K562 (cell line): Measurements from ENCODE around the gene ZNF81. TPM values are rescaled to one million over a fixed set of nuclear protein-coding genes. Genes with fewer than 3 reads are reported as not detected.
A peak's percentile ranks its signal among the peaks of the same experiment; 100 is the strongest.

Experiments used
- ARID1B ChIP-seq: fragments of 450-650 bp; IDR thresholded peaks from 2 replicates; pipeline ENCODE4 v1.6.1; 2016; ENCODE audit warnings: antibody characterized with exemption, mild to moderate bottlenecking, inconsistent platforms
- ARID4B ChIP-seq: sonication (generic); formaldehyde crosslinking; IDR thresholded peaks from 2 replicates; pipeline ENCODE4 v1.8.0; 2022; ENCODE audit warnings: mild to moderate bottlenecking, missing genetic modification reagents
- ATF1 ChIP-seq, 2 experiments: fragments of 450-650 bp in 1 of 2; IDR thresholded peaks; 2 replicates each; pipeline ENCODE4 v1.6.1; 2016; ENCODE audit warnings: missing compliant biosample characterization in 1 of 2, missing genetic modification characterization in 1 of 2
- ATF7 ChIP-seq: fragments of 450-650 bp; IDR thresholded peaks from 2 replicates; pipeline ENCODE4 v1.7.1; 2014; ENCODE audit warnings: mild to moderate bottlenecking, moderate library complexity
- BRF2 ChIP-seq: IDR thresholded peaks from 3 replicates; pipeline ENCODE4 v1.6.1; 2011; ENCODE audit warnings: borderline replicate concordance, mild to moderate bottlenecking; ENCODE audit not compliant: insufficient read length, insufficient read depth
- CEBPG ChIP-seq, 3 experiments: fragments of 200-800 bp in 1 of 3; sonication (Bioruptor generic) in 1 of 3; sonication (generic) in 1 of 3; formaldehyde crosslinking in 1 of 3; IDR thresholded peaks in 2 of 3; conservative IDR thresholded peaks in 1 of 3; 2 replicates each; pipeline versions ENCODE4 v1.6.1 to v1.8.0; 2016 to 2022; ENCODE audit warnings: missing compliant biosample characterization in 2 of 3, missing genetic modification characterization in 2 of 3, mild to moderate bottlenecking in 1 of 3, missing genetic modification reagents in 1 of 3
- CREB1 ChIP-seq, 2 experiments: sonication (generic) in 1 of 2; formaldehyde crosslinking in 1 of 2; IDR thresholded peaks; 2 replicates each; pipeline versions ENCODE4 v1.6.1 to v1.8.0; 2012 to 2022; ENCODE audit warnings: inconsistent platforms in 1 of 2, mild to moderate bottlenecking in 1 of 2, missing genetic modification reagents in 1 of 2, moderate library complexity in 1 of 2
- CTBP1 ChIP-seq: fragments of 450-650 bp; IDR thresholded peaks from 2 replicates; pipeline ENCODE4 v1.6.1; 2016; ENCODE audit warnings: borderline replicate concordance
- DPF2 ChIP-seq: fragments of 450-650 bp; IDR thresholded peaks from 2 replicates; pipeline ENCODE4 v1.6.1; 2016
- EGR1 ChIP-seq: fragments of 450-650 bp; conservative IDR thresholded peaks from 2 replicates; pipeline ENCODE4 v1.6.1; 2017; ENCODE audit warnings: mild to moderate bottlenecking
- ETS1 ChIP-seq: conservative IDR thresholded peaks from 2 replicates; pipeline ENCODE4 v1.6.1; 2011; ENCODE audit warnings: low read depth, mild to moderate bottlenecking, low read length; ENCODE audit not compliant: control insufficient read depth
- GATA2 ChIP-seq: sonication (generic); formaldehyde crosslinking; IDR thresholded peaks from 2 replicates; pipeline ENCODE4 v1.4.0; 2020; ENCODE audit warnings: mild to moderate bottlenecking, missing genetic modification reagents
- KLF1 ChIP-seq: fragments of 450-650 bp; IDR thresholded peaks from 2 replicates; pipeline ENCODE4 v1.6.1; 2016; ENCODE audit warnings: missing genetic modification characterization, missing compliant biosample characterization
- NCOR1 ChIP-seq: fragments of 450-650 bp; IDR thresholded peaks from 2 replicates; pipeline ENCODE4 v1.6.1; 2016; ENCODE audit warnings: mild to moderate bottlenecking, moderate library complexity
- NFIC ChIP-seq: fragments of 450-650 bp; IDR thresholded peaks from 2 replicates; pipeline ENCODE4 v1.6.1; 2017; ENCODE audit warnings: mild to moderate bottlenecking, inconsistent platforms
- NUFIP1 ChIP-seq: fragments of 450-650 bp; IDR thresholded peaks from 2 replicates; pipeline ENCODE4 v1.6.1; 2018; ENCODE audit not compliant: partially characterized antibody
- POLR2AphosphoS5 ChIP-seq: IDR thresholded peaks from 2 replicates; pipeline ENCODE4 v1.6.1; 2011; ENCODE audit warnings: mild to moderate bottlenecking, low read depth, low read length, moderate library complexity; ENCODE audit not compliant: control insufficient read depth, insufficient read depth
- PRMT5 ChIP-seq: sonication (generic); formaldehyde crosslinking; IDR thresholded peaks from 2 replicates; pipeline ENCODE4 v1.5.0; 2020; ENCODE audit warnings: missing genetic modification reagents
- TAF1 ChIP-seq: IDR thresholded peaks from 2 replicates; pipeline ENCODE4 v1.6.1; 2011; ENCODE audit warnings: mild to moderate bottlenecking, low read length, moderate library complexity; ENCODE audit not compliant: insufficient read depth, control insufficient read depth, severe bottlenecking; ENCODE audit errors: extremely low read depth
- ZBTB7A ChIP-seq: IDR thresholded peaks from 2 replicates; pipeline ENCODE4 v1.6.1; 2011; ENCODE audit warnings: low read depth, mild to moderate bottlenecking, low read length, moderate library complexity, borderline replicate concordance; ENCODE audit not compliant: control insufficient read depth
- ZEB2 ChIP-seq: fragments of 450-650 bp; IDR thresholded peaks from 2 replicates; pipeline ENCODE4 v1.6.1; 2016
- ZNF583 ChIP-seq: fragments of 250-450 bp; sonication (Bioruptor Pico); IDR thresholded peaks from 2 replicates; pipeline ENCODE4 v1.4.0; 2020
- polyA plus RNA-seq, 8 experiments: library from polyadenylated mRNA; depleted of rRNA in 4 of 8; stranded (reverse) in 5 of 8; unstranded in 3 of 8; fragments of >200 nt; fragmentation: Nextera tagmentation in 2 of 8; fragmentation: Illumina TruSeq in 1 of 8; extraction: Ambion mirVana in 2 of 8; extraction: Trizol in 1 of 8; gene quantifications; 2 replicates each; pipeline versions ENCODE4 v1.2.1 to v1.2.3, GENCODE V29; 2011 to 2014; ENCODE audit warnings: inconsistent platforms in 1 of 8, missing spikeins in 1 of 8
- total RNA-seq, 7 experiments: library from RNA; depleted of rRNA in 6 of 7; stranded (reverse); fragments of >200 nt in 6 of 7; fragmentation: Illumina TruSeq in 2 of 7; extraction: Trizol in 2 of 7; gene quantifications; 2 replicates each; pipeline versions ENCODE4 v1.2.1 to v1.2.3, GENCODE V29; 2011 to 2021; ENCODE audit warnings: low replicate concordance in 1 of 7

Gene ZNF81
- total and polyA plus RNA-seq, 9 of the 15 experiments (the other 6 are each of a cell fraction or from before 2014, with no cell fraction given), result 2.4 to 9.6 (median 4.9) TPM

GRCh38 chrX:47936224-47936939, 99.7 kb downstream of the ZNF81 start (continued):
- TF ChIP-seq ARID4B (no peak), ETS1 (0 out of 2 replicates have a peak, but pooled peaks have one; percentile 38), TAF1 (no peak), CTBP1 (peak; percentile 71), ZEB2 (peak; percentile 71), ZBTB7A (peak; percentile 26; the same call in 1 of the 2 replicates), PRMT5 (CRISPR knock-in tag) (no peak), NCOR1 (peak; percentile 83), ATF7 (peak; percentile 60; the same call in 1 of the 2 replicates), POLR2AphosphoS5 (peak; percentile 88), BRF2 (no peak), CEBPG (CRISPR knock-in tag; IDR thresholded peaks at IDR 0.05) (no peak), CEBPG (tag; conservative IDR thresholded peaks at IDR 0.05 in 1 of 2, IDR thresholded peaks at IDR 0.05 in 1 of 2) (no peak), DPF2 (peak; percentile 73), EGR1 (peak; percentile 78), CREB1 (IDR thresholded peaks at IDR 0.05) (peak; percentile 67), CREB1 (CRISPR knock-in tag; IDR thresholded peaks at IDR 0.05) (0 out of 2 replicates have a peak, but pooled peaks have one; percentile 14), ARID1B (peak; percentile 84), GATA2 (CRISPR knock-in tag) (peak; percentile 30; the same call in 1 of the 2 replicates), NFIC (peak; percentile 93), ATF1 (CRISPR knock-in tag; IDR thresholded peaks at IDR 0.05) (no peak), ATF1 (tag; IDR thresholded peaks at IDR 0.05) (peak; percentile 52), ZNF583 (CRISPR knock-in tag) (no peak), KLF1 (tag) (no peak), NUFIP1 (no peak)
